Ramos (cell line): ENCODE results near the gene NACAD.

Experiments used
- in situ Hi-C: fragments of 300-500 bp; cut with MboI; formaldehyde crosslinking; loops from one replicate; pipeline ENCODE4 v1.14.3; 2022; ENCODE audit warnings: low sequenced_read_pairs; ENCODE audit not compliant: unreplicated experiment

The NACAD gene

GRCh38 chr7:45033261-45033930 lies 55.4 kb downstream of the NACAD start:
- in situ Hi-C loops, result no loop called here

GRCh38 chr7:45032421-45032820 lies 56.3 kb downstream of the NACAD start:
- in situ Hi-C loops, result no loop called here

GRCh38 chr7:45031829-45032228 lies 56.9 kb downstream of the NACAD start:
- in situ Hi-C loops, result no loop called here
